Natural killer cell (primary cell): ENCODE results near the gene TSC1. TPM values are rescaled to one million over a fixed set of nuclear protein-coding genes. Genes with fewer than 3 reads are reported as not detected.

ENCODE experiments used
- ATAC-seq, 3 donors: fragments of 150-1000 bp in 2 of 3; fragments of 200-7000 bp in 1 of 3; cut with Tn5 transposase; 1 replicate in 1 of 3; 2 replicates in 2 of 3; pipeline ENCODE4 v1.10.0; 2021; ENCODE audit warnings: mild to moderate bottlenecking in 2 of 3, moderate library complexity in 2 of 3
- DNase-seq, 2 donors: peaks; one replicate each; pipeline versions ENCODE4 v3.0.0 to v3.0.0-alpha.2; 2013 to 2021; ENCODE audit warnings: mixed read lengths in 1 of 2
- H3K27ac ChIP-seq: one replicate; pipeline ENCODE4 v1.5.1; 2013; ENCODE audit warnings: mild to moderate bottlenecking, low read length
- H3K27me3 ChIP-seq: one replicate; pipeline ENCODE4 v1.6.1; 2013; ENCODE audit warnings: low read length; ENCODE audit not compliant: control insufficient read depth, insufficient read depth
- H3K36me3 ChIP-seq: one replicate; pipeline ENCODE4 v1.6.1; 2013; ENCODE audit warnings: low read length; ENCODE audit not compliant: control insufficient read depth, insufficient read depth
- H3K4me1 ChIP-seq: one replicate; pipeline ENCODE4 v1.6.1; 2013; ENCODE audit warnings: low read length; ENCODE audit not compliant: control insufficient read depth, insufficient read depth
- H3K4me3 ChIP-seq: one replicate; pipeline ENCODE4 v1.5.1; 2013; ENCODE audit warnings: low read length
- H3K9me3 ChIP-seq: one replicate; pipeline ENCODE4 v1.6.1; 2013; ENCODE audit warnings: low read length; ENCODE audit not compliant: control insufficient read depth, insufficient read depth
- H3K27ac Mint-ChIP-seq, 2 donors: one replicate each; pipeline ENCODE4 v1.8.0; 2022; ENCODE audit warnings: mild to moderate bottlenecking in 2 of 2, mixed read lengths in 2 of 2, moderate library complexity in 1 of 2
- H3K27me3 Mint-ChIP-seq, 2 donors: one replicate each; pipeline ENCODE4 v1.8.0; 2022; ENCODE audit warnings: low read depth in 2 of 2, mixed read lengths in 2 of 2
- H3K36me3 Mint-ChIP-seq: one replicate; pipeline ENCODE4 v1.8.0; 2022; ENCODE audit warnings: mixed read lengths
- H3K4me1 Mint-ChIP-seq, 2 donors: one replicate each; pipeline ENCODE4 v1.8.0; 2022; ENCODE audit warnings: mixed read lengths in 2 of 2
- H3K4me3 Mint-ChIP-seq: one replicate; pipeline ENCODE4 v1.8.0; 2022; ENCODE audit warnings: mild to moderate bottlenecking, moderate library complexity, mixed read lengths
- H3K9me3 Mint-ChIP-seq, 2 donors: one replicate each; pipeline ENCODE4 v1.8.0; 2022; ENCODE audit warnings: mixed read lengths in 2 of 2
- WGBS: methylation state at CpG from one replicate; pipeline ENCODE4 v1.1.7; 2013; ENCODE audit warnings: missing lambda C conversion rate; ENCODE audit not compliant: insufficient coverage; 5-methylcytosine and 5-hydroxymethylcytosine counted together
- intact Hi-C: fragments of 100-400 bp; cut with micrococcal nuclease; formaldehyde crosslinking; loops from one replicate; pipeline ENCODE4 v1.14.2; 2022
- total RNA-seq, 4 donors: library from RNA; stranded (reverse); fragments of 120-200 nt in 1 of 4; gene quantifications; one replicate each; pipeline versions ENCODE4 v1.2.3 to v1.2.4, GENCODE V29; 2013 to 2022
- TF ChIP-seq, protein P1 (sequence below): fragments of 200-600 bp; IDR thresholded peaks from one replicate; pipeline ENCODE4 v1.8.0; 2022; ENCODE audit warnings: antibody characterized with exemption

Gene TSC1
- total RNA-seq, 3 donors from 2014 or later (not counting 1 experiment from before 2014, with no cell fraction given), result 58.0 to 73.5 (median 63.3) TPM

- peaks cover 0 to 6% of the 10 kb centered on the region in 2 donors for H3K27me3 Mint-ChIP-seq
- intact Hi-C loops, result loop anchor here (1.0 kb wide), 2 partner anchors 66 to 208 kb away; partner anchors contain the start of genes GTF3C4 and TSC1
- TF ChIP-seq, protein P1, sequence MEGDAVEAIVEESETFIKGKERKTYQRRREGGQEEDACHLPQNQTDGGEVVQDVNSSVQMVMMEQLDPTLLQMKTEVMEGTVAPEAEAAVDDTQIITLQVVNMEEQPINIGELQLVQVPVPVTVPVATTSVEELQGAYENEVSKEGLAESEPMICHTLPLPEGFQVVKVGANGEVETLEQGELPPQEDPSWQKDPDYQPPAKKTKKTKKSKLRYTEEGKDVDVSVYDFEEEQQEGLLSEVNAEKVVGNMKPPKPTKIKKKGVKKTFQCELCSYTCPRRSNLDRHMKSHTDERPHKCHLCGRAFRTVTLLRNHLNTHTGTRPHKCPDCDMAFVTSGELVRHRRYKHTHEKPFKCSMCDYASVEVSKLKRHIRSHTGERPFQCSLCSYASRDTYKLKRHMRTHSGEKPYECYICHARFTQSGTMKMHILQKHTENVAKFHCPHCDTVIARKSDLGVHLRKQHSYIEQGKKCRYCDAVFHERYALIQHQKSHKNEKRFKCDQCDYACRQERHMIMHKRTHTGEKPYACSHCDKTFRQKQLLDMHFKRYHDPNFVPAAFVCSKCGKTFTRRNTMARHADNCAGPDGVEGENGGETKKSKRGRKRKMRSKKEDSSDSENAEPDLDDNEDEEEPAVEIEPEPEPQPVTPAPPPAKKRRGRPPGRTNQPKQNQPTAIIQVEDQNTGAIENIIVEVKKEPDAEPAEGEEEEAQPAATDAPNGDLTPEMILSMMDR, result no peak
- DNase-seq, result peak; percentile 82 to 89
- Histone ChIP-seq H3K27me3 (no peaks in the 10 kb centered on the region), H3K36me3 (no peaks in the 10 kb centered on the region), H3K27ac (peak within 1 kb of the TSS; percentile 56), H3K9me3 (no peaks in the 10 kb centered on the region), H3K4me1 (peaks cover 45% of the 10 kb centered on the region), H3K4me3 (peak within 1 kb of the TSS; percentile 78)
- H3K36me3 Mint-ChIP-seq, result no peaks in the 10 kb centered on the region
- no peaks in the 10 kb centered on the region for H3K9me3 Mint-ChIP-seq
- ATAC-seq, result peak; percentile 81 to 90 (median 89)
- H3K27ac Mint-ChIP-seq, result peak within 1 kb of the TSS; percentile 74 to 84
- 2% methylated on average over 89 of the region's 89 CpGs for WGBS
- H3K4me1 Mint-ChIP-seq, result peaks cover 21 to 29% of the 10 kb centered on the region in 2 donors
- peak within 1 kb of the TSS; percentile 86 for H3K4me3 Mint-ChIP-seq
Observed at GRCh38 chr9:132877824-132878694, 66.4 kb downstream of the TSC1 start, which contains the start of gene AK8. Gene AK8 (minus strand): TSS chr9:132878284. CDS start chr9:132878255, 29 bp downstream.

- Mint-ChIP-seq H3K36me3 (no peaks in the 10 kb centered on the region), H3K4me3 (peak overlapping the region; percentile 83), H3K4me1 (peaks cover 21 to 29% of the 10 kb centered on the region in 2 donors), H3K27ac (peak overlapping the region; percentile 36 to 65), H3K27me3 (peaks cover 0 to 6% of the 10 kb centered on the region in 2 donors), H3K9me3 (no peaks in the 10 kb centered on the region)
- WGBS, result 71% methylated on average over 14 of the region's 14 CpGs
- Histone ChIP-seq H3K4me1 (peaks cover 45% of the 10 kb centered on the region), H3K9me3 (no peaks in the 10 kb centered on the region), H3K4me3 (peak overlapping the region; percentile 78), H3K27ac (no peak overlapping the region), H3K36me3 (no peaks in the 10 kb centered on the region), H3K27me3 (no peaks in the 10 kb centered on the region)
- ATAC-seq (no peak), DNase-seq (no peak)
- TF ChIP-seq, protein P1, result no peak
- intact Hi-C loops, result no loop called here
Observed at GRCh38 chr9:132877458-132877823, 67.0 kb downstream of the TSC1 start.

DNA sequence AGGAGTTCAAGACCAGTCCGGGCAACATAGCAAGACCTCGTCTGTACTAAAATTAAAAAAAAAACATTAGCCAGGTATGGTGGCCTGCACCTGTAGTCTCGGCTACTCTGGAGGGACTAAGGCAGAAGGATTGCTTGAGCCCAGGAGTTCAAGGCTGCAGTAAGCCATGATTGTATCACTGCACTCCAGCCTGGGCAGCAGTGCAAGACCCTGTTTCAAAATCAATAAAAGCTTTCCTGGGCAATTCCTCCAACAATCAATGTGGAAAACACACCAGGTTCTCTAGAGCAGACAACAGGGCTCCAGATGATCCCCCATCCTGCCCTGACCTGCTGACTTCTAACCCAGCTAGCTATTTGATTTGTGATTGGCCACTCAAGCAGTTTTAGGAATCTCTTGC lies 67.6 kb downstream of the TSC1 start:
- no peak for DNase-seq
- Mint-ChIP-seq H3K4me1 (peaks cover 21 to 24% of the 10 kb centered on the region in 2 donors), H3K9me3 (no peaks in the 10 kb centered on the region), H3K27me3 (peaks cover 0 to 6% of the 10 kb centered on the region in 2 donors), H3K4me3 (peak overlapping the region; percentile 83), H3K27ac (no peak overlapping the region), H3K36me3 (no peaks in the 10 kb centered on the region)
- intact Hi-C loops, result no loop called here
- H3K27ac ChIP-seq, result no peak overlapping the region
- TF ChIP-seq, protein P1, result no peak
- no peak for ATAC-seq
- H3K4me3 ChIP-seq, result no peak overlapping the region
- H3K36me3 ChIP-seq, result no peaks in the 10 kb centered on the region
- WGBS, result 91% methylated on average over 3 of the region's 3 CpGs
- no peaks in the 10 kb centered on the region for H3K9me3 ChIP-seq
- peaks cover 41% of the 10 kb centered on the region for H3K4me1 ChIP-seq
- H3K27me3 ChIP-seq, result no peaks in the 10 kb centered on the region
